NCI-H226 (cell line): ENCODE data around the gene FBP1.

ENCODE experiments used
- DNase-seq: peaks from one replicate; pipeline ENCODE4 v3.0.0-alpha.2; 2015

FBP1 gene

GRCh38 chr9:94639061-94639998 is at the start of gene FBP1:
FBP1 (minus strand) TSS chr9:94639518; CDS start chr9:94639310, 208 bp downstream.
- no peak for DNase-seq

DNA sequence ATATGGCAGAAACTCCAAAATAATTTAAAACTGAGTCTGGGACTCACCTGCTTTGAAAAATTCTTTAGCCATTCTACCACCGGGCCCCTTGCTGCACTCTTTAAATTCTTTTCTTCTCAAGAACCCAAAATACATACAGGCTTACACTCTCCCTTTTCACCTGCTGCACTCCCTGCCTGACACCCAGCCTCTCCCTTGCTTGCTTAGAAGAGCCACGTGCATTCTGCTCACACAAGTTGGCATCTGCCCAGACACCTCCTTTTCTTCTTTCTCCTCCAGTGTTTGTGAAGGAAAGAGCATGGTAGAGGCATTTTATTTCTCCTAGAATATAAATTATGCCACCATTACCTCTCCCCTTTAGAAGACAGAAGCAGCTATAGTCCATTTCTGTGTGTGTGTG is 48.1 kb upstream of the FBP1 start:
- DNase-seq, result no peak

DNA sequence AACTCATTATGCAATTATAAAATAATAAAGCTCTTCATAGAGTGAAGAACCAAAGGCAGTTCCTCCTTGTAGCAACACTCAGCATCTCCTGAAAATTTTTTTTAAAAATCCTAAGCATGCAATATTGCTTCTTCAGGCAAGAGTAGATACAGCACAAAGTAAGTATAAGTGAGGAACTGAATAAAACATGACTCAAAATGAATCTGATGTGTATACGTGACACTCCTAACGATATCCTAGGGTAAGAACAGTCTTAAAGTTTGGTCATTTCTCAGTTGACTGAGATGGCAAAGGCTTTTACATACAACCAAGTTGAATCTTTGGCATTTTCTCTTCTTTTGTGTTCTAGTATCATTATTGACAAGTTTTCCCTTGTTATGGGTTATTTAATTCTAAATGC is 46.0 kb upstream of the FBP1 start:
- no peak for DNase-seq

DNA sequence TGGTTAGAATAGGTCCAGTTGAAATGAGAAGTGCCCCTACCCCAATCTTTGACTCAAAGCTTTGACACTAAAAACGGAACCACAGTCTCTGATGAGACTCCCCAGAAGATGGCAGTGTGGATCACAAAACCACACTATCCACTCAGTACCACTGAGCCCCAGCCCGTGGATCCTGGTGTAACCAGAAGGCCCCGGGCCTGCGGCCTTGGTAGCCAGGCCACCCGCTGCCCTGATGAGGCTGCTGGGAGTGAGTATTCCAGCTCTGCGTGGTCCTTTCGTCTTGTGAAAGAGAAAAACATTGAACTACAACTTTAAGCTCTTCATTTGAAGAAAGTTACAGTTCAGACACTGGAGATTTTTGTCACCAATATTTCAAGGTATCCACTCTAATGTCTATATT is 42.2 kb upstream of the FBP1 start:
- peak; percentile 49 for DNase-seq

DNA sequence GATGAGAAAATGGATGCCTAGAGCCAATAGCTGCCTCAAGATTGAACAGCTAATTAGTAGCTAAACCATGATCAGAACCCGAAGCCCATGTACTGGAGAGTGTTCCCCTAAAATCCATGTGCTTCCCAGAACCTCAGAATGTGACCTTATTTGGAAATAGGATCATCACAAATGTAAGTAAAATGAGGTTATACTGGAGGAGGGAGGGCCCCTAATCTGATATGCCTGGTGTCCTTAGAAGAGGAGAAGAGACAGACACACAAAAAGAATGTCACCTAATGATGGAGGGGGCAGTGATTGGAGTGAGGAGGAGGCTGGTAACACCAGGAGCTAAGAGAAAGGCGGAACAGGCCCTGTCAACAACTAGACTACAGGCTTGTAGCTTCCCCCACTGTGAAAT is 41.3 kb upstream of the FBP1 start:
- no peak for DNase-seq

GRCh38 chr9:94680020-94680419 is 40.7 kb upstream of the FBP1 start:
- DNase-seq, result no peak

DNA sequence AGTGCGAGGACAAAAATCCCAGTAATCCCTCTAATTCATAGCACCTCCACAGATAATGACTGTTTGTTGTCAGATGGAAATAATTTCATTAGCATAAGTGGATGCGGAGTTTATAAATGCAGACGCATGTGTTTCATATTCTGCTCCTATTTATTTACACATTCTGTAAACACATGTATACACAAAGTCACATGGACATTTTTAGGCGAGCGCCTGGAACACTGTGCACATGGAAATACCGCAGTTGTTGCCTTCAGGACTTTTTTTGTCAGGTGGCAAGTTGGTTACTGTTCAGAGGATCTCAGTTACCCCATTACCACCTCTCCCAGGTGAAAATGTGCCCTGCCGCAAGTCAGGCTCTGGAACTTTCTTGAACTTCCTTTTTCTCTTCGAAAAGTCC is 40.3 kb upstream of the FBP1 start:
- no peak for DNase-seq

GRCh38 chr9:94677929-94678328 is 38.6 kb upstream of the FBP1 start:
- no peak for DNase-seq

DNA sequence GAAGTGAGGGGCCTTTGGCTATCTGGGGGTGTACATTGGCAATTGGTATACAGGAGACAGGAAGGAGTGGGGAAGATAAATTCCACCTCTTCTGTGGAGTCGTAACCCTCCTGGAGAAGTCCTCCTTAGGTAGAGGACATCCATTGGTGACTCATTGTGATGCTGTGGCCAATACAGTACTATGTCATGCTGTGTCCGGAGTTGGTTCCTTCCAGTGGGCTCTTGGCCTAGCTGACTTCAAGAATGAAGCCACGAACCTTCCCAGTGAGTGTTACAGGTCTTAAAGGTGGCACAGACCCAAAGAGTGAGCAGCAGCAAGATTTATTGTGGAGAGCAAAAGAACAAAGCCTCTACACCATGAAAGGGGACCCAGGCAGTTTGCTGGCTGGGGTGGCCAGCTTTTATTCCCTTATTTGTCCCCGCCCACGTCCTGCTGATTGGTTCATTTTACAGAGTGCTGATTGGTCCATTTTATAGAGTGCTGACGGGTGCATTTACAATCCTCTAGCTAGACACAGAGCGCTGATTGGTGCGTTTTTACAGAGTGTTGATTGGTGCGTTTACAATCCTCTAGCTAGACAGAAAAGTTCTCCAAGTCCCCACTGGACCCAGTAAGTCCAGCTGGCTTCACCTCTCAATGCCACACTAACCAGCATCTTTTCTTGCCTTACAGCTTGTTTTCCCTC is 37.3 kb upstream of the FBP1 start:
- DNase-seq, result no peak

DNA sequence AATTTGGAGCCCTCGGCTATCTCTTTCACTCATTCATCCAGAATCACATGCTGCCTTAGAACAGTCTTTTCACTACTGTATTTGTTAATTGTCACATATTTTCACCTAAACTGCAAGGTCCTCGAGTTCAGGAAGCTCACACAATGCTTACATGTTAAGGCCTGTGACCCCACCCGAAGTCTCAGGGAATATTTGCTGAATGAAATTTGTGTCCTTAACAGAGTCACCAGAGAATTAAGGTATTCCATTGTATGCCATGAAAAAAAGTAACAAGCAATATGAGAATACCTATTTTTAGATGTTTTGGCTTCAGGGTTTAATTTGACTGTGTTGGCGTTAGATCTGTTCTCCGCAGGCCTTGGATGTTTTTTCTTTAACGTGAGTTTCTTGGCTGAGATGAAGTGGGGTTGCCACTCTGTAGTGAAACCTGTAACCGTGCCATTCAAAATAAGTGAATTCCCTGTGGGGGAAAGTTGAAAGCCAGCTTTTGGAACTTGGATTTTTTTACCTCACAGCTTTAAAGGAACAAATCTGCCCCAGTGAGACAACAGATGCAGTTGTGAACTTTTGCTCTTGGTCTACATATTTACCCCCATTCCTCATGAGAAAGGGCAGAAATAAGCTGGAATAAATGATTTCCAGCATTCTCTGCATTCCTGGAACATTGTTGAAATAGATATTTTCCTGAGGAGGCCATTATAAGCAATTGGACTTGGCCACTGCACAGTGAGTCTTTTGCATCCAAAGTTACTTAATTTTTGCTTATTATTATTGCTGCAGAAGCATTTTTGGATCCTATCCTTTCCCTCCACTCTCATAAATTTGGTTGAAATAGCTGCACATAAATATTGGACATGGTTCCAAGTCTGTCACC is 35.9 kb upstream of the FBP1 start:
- no peak for DNase-seq

DNA sequence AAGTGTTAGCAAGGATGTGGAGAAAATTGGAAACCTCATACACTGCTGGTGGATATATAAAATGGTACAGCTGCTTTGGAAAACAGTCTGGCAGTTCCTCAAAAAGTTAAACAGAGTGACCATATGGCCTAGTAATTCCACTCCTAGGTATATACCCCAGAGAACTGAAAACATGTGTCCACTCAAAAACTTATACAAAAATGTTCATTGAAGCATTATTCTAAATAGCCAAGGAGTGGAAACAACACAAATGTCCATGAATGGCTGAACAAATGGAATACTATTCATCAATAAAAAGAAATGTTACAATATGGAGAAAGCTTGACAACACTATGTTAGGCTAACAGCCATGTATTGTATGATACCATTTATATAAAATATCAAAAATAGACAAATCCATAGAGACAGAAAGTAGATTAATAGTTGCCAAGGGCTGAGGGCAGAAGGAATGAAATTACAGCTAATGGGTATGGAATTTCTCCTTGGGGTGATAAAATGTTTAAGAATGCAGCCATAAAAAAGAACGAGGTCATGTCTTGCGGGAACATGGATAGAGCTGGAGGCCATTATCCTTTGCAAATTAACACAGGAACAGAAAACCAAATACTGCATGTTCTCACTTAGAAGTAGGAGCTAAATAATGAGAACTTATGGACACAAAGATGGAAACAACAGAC is 33.6 kb upstream of the FBP1 start:
- DNase-seq, result peak; percentile 80

GRCh38 chr9:94668928-94669729 is 29.8 kb upstream of the FBP1 start:
- DNase-seq, result peak; percentile 84

DNA sequence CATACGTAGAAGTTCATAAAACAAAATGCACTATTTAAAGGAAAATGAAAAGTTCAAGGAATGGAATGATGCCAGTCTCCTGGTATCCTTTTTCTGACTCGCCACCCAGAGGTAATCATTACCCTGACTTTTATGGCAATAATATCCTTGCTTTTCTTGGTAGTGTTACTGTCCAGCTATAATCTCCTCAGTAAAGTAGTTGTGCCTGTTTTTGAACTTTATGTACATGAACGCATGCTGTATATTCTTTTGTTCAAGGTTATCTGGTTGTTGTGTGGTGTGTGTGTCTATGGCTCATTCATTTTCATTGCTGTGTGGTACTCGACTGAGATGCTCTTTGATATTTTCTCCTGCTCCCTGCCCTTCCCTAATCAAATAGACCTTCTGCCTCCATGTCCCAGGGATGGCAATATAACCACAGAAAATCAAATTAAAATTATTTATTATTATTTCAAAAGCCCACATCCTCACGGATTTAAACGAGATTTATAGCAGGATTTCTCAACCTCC is 29.2 kb upstream of the FBP1 start:
- DNase-seq, result no peak

- DNase-seq, result no peak
Measured at GRCh38 chr9:94666364-94667099, 27.2 kb upstream of the FBP1 start.

DNA sequence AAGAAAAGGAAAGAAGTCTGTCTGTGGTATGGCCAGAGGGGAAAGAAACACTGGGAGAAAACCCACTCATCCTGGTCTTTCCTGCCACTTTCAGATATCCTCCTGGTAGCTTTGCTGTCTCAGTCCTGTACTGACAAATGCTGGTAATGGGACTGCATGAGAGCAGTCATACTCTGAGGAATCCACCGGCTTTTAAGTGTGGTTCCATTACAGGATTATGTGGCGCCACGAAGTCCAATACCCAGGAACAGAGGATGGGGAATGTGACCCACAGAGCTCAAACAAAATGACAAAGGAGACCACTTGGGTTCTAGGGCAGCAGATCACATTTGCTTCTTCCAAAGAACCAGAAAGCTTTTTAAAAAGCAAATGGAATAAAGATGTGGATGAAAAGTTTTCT is 26.3 kb upstream of the FBP1 start:
- DNase-seq, result no peak

GRCh38 chr9:94664801-94665200 is 25.5 kb upstream of the FBP1 start:
- no peak for DNase-seq

GRCh38 chr9:94663640-94664039 is 24.3 kb upstream of the FBP1 start:
- DNase-seq, result no peak

DNA sequence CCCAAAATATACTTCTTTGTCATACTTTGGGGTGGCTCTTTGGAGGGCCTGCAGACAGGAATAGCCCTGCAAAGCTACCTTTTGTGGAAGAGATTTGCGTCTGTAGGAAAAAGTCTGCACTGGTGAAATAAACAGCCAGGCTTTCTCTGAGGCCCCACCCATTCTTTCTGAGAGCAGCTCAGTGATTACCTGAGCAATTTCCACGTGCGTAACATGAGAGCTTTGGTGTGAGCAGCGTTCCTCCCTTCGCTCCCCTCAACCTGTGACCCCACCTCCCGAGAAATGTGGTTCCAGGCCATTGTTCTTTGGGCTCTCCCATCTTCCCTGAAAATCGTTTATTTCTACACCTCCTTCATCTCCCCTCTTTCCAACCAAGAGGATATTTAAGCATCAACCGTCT is 23.8 kb upstream of the FBP1 start:
- no peak for DNase-seq

DNA sequence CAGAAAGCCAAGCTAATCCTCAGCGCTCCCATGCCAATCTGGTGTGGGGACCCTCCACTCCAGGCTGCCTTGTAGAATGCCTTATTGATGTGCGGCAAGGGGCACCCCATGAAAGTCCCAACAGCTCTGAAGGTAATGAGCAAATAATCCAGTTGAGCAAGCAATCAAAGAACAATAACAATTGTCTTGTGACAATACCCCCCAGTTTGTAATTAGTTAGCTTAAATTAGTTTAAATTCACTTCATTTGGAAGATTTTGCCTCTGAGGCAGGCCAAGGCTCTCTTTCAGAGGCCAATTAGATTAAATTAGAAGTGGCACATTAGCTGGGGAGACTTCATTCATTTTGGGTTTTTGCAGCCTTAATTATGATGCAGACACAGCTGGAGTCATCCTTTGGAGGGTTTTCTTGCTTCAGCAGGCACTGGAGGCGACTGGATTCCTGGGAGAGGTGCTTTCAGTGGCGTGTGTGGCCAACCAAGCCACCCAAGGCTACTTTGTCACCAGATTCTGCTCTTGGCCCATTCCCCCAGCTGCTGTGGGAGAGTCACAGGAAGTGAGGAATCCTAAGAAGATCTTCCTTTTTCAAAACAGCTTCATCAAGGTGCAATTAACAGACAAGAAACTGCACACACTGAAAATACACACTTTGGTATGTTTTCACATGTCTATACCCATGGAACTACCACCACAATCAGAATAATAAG is 17.9 kb upstream of the FBP1 start:
- DNase-seq, result no peak

- DNase-seq, result no peak
Measured at GRCh38 chr9:94656200-94656599, 16.9 kb upstream of the FBP1 start.
